Ascending aorta (tissue), 2 donors: ENCODE results near the gene NRAP. TPM values are rescaled to one million over a fixed set of nuclear protein-coding genes. Genes with fewer than 3 reads are reported as not detected.

Experiments used
- DNase-seq, 2 donors: peaks; one replicate each; pipeline ENCODE4 v3.0.0-alpha.2; 2019; ENCODE audit warnings: low spot score in 2 of 2
- H3K27ac ChIP-seq, 2 donors: fragments of 200-600 bp; sonication (generic); one replicate each; pipeline ENCODE4 v1.5.1; 2016 to 2017; ENCODE audit warnings: mild to moderate bottlenecking in 1 of 2
- H3K27me3 ChIP-seq: fragments of 200-600 bp; sonication (generic); one replicate; pipeline ENCODE4 v1.5.1; 2017
- H3K36me3 ChIP-seq, 2 donors: fragments of 200-600 bp; sonication (generic); one replicate each; pipeline ENCODE4 v1.5.1; 2016
- H3K4me1 ChIP-seq, 2 donors: fragments of 200-600 bp; sonication (generic); one replicate each; pipeline ENCODE4 v1.5.1; 2016 to 2017; ENCODE audit warnings: mild to moderate bottlenecking in 1 of 2
- H3K4me3 ChIP-seq, 2 donors: fragments of 200-600 bp; sonication (generic); one replicate each; pipeline ENCODE4 v1.5.1; 2016 to 2017; ENCODE audit warnings: mild to moderate bottlenecking in 1 of 2
- H3K9me3 ChIP-seq, 2 donors: fragments of 200-600 bp; sonication (generic); one replicate each; pipeline ENCODE4 v1.5.1; 2016
- intact Hi-C: fragments of 100-400 bp; cut with DNase I; formaldehyde crosslinking; loops from one replicate; pipeline ENCODE4 v1.15.1; 2023
- total RNA-seq: library from RNA; depleted of rRNA; stranded (reverse); fragments of >200 nt; gene quantifications from one replicate; pipeline ENCODE4 v1.1.0, GENCODE V29; 2016
- TF ChIP-seq, protein P1 (sequence below), 3 experiments: fragments of 200-600 bp in 2 of 3; fragments of 450-650 bp in 1 of 3; sonication (generic) in 2 of 3; IDR thresholded peaks; one replicate each; pipeline ENCODE4 v1.5.1; 2016 to 2019; ENCODE audit warnings: antibody characterized with exemption in 3 of 3, mild to moderate bottlenecking in 1 of 3, moderate library complexity in 1 of 3

The NRAP gene
- total RNA-seq, 1 donor from 2014 or later = not detected

DNA sequence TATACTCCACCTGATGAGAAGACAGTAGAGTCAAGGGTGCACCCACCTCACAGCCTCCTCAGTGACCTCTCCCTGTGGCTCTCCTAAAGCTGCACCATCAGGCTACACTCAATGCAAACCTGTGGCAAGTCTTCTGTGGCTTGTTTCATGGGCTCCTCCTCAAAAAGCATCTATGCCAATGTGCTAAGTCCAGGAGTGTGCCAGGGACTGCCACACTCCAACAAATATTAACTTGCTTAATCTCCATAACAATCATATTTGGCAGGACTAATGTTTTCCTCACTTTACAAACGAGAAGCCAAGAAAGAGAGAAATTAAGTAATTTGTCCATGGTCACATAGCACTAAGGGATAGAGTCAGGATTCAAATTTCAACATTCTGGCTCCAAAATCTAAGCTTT lies 11.9 kb downstream of the NRAP start:
- intact Hi-C loops = loop anchor here (10.0 kb wide), 1 partner anchor 1367 kb away; the partner anchor contains the start of gene TECTB
- Histone ChIP-seq H3K36me3 (no peaks in the 10 kb centered on the region), H3K4me1 (no peaks in the 10 kb centered on the region), H3K27ac (no peak overlapping the region), H3K9me3 (no peaks in the 10 kb centered on the region), H3K27me3 (no peaks in the 10 kb centered on the region), H3K4me3 (no peak overlapping the region)
- no peak for DNase-seq
- TF ChIP-seq, protein P1, sequence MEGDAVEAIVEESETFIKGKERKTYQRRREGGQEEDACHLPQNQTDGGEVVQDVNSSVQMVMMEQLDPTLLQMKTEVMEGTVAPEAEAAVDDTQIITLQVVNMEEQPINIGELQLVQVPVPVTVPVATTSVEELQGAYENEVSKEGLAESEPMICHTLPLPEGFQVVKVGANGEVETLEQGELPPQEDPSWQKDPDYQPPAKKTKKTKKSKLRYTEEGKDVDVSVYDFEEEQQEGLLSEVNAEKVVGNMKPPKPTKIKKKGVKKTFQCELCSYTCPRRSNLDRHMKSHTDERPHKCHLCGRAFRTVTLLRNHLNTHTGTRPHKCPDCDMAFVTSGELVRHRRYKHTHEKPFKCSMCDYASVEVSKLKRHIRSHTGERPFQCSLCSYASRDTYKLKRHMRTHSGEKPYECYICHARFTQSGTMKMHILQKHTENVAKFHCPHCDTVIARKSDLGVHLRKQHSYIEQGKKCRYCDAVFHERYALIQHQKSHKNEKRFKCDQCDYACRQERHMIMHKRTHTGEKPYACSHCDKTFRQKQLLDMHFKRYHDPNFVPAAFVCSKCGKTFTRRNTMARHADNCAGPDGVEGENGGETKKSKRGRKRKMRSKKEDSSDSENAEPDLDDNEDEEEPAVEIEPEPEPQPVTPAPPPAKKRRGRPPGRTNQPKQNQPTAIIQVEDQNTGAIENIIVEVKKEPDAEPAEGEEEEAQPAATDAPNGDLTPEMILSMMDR (IDR thresholded peaks at IDR 0.05) = no peak

DNA sequence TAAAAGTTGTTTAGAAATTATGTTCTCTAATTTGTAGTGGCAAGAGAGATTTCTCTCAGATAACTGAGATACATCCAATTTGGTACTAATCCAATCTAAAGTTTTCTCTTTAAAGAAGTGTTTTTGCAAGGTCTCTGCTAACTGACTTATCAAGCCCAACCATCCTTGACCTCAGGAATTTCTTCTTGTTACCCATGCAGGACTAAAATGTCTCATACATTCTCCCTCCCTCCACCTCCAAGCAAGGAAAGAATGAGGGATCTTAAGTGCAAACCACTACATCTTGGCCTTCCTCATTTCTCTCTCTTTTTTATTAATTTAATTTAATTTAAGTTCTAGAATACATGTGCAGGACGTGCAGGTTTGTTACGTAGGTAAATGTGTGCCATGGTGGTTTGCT lies 12.8 kb downstream of the NRAP start:
- Histone ChIP-seq H3K27ac (no peak overlapping the region), H3K9me3 (no peaks in the 10 kb centered on the region), H3K27me3 (no peaks in the 10 kb centered on the region), H3K4me1 (no peaks in the 10 kb centered on the region), H3K36me3 (no peaks in the 10 kb centered on the region), H3K4me3 (no peak overlapping the region)
- DNase-seq = no peak
- TF ChIP-seq, protein P1 (IDR thresholded peaks at IDR 0.05) = no peak
- intact Hi-C loops = loop anchor here (10.0 kb wide), 1 partner anchor 1366 kb away; the partner anchor contains the start of gene TECTB

DNA sequence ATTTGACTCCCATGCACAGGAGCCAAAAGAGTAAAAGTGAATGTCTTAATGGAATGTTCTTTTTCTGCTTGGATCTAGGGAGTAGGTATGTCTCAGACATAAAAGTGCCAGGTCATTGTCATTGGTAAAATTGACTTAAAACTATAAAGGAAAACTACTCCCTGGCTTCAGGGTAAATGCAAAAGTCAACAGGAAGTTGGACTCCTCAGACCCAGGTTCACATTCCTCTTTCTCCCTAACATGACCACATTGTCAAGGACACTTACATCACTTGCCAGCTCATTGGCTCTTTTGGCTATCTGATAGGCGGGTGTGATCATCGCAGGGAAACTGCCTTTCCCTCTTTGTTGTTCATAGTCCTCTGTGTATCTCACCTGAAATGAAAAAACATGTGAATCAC lies 13.7 kb downstream of the NRAP start:
- no peaks in the 10 kb centered on the region for H3K4me1 ChIP-seq
- H3K9me3 ChIP-seq = no peaks in the 10 kb centered on the region
- intact Hi-C loops = loop anchor here (10.0 kb wide), 1 partner anchor 1365 kb away; the partner anchor contains the start of gene TECTB
- DNase-seq = no peak
- no peaks in the 10 kb centered on the region for H3K27me3 ChIP-seq
- H3K27ac ChIP-seq = no peak overlapping the region
- no peak overlapping the region for H3K4me3 ChIP-seq
- TF ChIP-seq, protein P1 (IDR thresholded peaks at IDR 0.05) = no peak
- no peaks in the 10 kb centered on the region for H3K36me3 ChIP-seq

DNA sequence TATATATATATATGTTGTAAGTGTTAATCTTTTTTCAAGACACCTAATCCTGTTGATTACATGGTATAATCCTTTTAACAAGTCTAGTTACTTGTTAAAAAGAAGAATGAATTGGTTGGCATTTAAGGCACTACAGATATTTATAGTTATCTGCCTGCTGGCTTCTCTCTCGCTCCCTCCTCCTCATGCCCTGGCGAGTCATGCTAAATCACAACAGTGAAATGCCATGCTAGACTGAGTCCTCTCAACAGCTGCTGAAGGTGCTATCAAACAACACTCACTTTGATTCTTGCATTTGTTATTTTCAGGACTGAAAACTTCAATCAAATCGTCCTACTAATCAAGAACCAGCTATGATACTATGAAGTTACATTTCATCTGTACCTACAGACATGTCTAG lies 15.4 kb downstream of the NRAP start:
- Histone ChIP-seq H3K4me1 (peaks cover 0 to 8% of the 10 kb centered on the region in 2 donors), H3K27ac (peak overlapping the region in 1 of 2 donors; percentile 66)
- intact Hi-C loops = no loop called here

DNA sequence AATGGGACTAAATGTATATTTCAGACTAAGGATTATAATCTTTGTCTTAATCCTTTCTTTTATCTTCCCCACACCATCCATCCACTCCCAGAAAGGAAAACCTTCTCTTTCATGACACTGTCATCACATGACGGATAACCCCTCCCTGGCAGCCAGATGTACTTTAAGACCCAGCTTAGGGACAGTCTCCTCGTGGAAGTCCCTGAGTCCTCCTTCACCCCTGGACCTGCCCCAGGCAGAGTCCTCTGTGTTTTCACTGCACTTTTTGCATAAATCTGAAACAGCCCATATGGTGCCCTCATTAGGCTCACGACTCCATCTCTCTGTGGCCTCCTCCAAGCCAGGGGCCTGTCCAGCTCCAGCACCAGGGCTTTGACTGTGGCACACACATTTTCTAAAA lies 16.0 kb downstream of the NRAP start:
- Histone ChIP-seq H3K9me3 (no peaks in the 10 kb centered on the region), H3K4me3 (no peak overlapping the region), H3K27me3 (no peaks in the 10 kb centered on the region), H3K27ac (peak overlapping the region; percentile 61 to 66), H3K4me1 (peaks cover 0 to 8% of the 10 kb centered on the region in 2 donors), H3K36me3 (no peaks in the 10 kb centered on the region)
- TF ChIP-seq, protein P1 (IDR thresholded peaks at IDR 0.05) = no peak
- intact Hi-C loops = no loop called here
- no peak for DNase-seq

More for the DNA sequence above, 15.4 kb downstream of the NRAP start:
- no peak for DNase-seq
- H3K4me3 ChIP-seq = no peak overlapping the region
- no peaks in the 10 kb centered on the region for H3K36me3 ChIP-seq
- TF ChIP-seq, protein P1 (IDR thresholded peaks at IDR 0.05) = no peak
- no peaks in the 10 kb centered on the region for H3K27me3 ChIP-seq
- H3K9me3 ChIP-seq = no peaks in the 10 kb centered on the region
